H1 (cell line): ENCODE measurements around the gene STAT3. TPM values are rescaled to one million over a fixed set of nuclear protein-coding genes. Genes with fewer than 3 reads are reported as not detected.

ENCODE experiments used
- ASH2L ChIP-seq: fragments of 200-600, 300-600 bp; sonication (generic); IDR thresholded peaks from one replicate; pipeline ENCODE4 v1.7.1; 2017; ENCODE audit warnings: low read length
- ATF2 ChIP-seq: IDR thresholded peaks from 2 replicates; pipeline ENCODE4 v1.6.1; 2012; ENCODE audit warnings: low read length, inconsistent platforms
- CREB1 ChIP-seq: IDR thresholded peaks from 2 replicates; pipeline ENCODE4 v1.6.1; 2012; ENCODE audit warnings: inconsistent platforms
- CTCF ChIP-seq, 3 experiments: IDR thresholded peaks; 1 replicate in 2 of 3; 2 replicates in 1 of 3; pipeline versions ENCODE4 v1.5.1 to v1.6.1; 2011; ENCODE audit warnings: low read length in 3 of 3, mild to moderate bottlenecking in 3 of 3, inconsistent platforms in 2 of 3, low read depth in 1 of 3, moderate library complexity in 1 of 3; ENCODE audit not compliant: insufficient read depth in 1 of 3; ENCODE audit errors: control extremely low read depth in 1 of 3
- EP300 ChIP-seq, 2 experiments: IDR thresholded peaks; 1 replicate in 1 of 2; 2 replicates in 1 of 2; pipeline ENCODE4 v1.6.1; 2011 to 2012; ENCODE audit warnings: low read depth in 2 of 2, low read length in 2 of 2, mild to moderate bottlenecking in 2 of 2, borderline replicate concordance in 1 of 2, inconsistent platforms in 1 of 2, moderate library complexity in 1 of 2
- GABPA ChIP-seq: IDR thresholded peaks from 2 replicates; pipeline ENCODE4 v1.6.1; 2011; ENCODE audit warnings: mild to moderate bottlenecking, low read length, moderate library complexity, borderline replicate concordance; ENCODE audit not compliant: insufficient read depth
- MAFK ChIP-seq: IDR thresholded peaks from 2 replicates; pipeline ENCODE4 v1.6.1; 2012; ENCODE audit warnings: low read depth, mild to moderate bottlenecking, improper control_type of control experiment, low read length
- NRF1 ChIP-seq: IDR thresholded peaks from 2 replicates; pipeline ENCODE4 v1.6.1; 2011; ENCODE audit warnings: mild to moderate bottlenecking, low read depth, low read length, improper control_type of control experiment
- SAP30 ChIP-seq: fragments of 300-600 bp; sonication (generic); IDR thresholded peaks from 2 replicates; pipeline ENCODE4 v1.7.1; 2012; ENCODE audit warnings: low read length, moderate library complexity, mild to moderate bottlenecking, inconsistent platforms; ENCODE audit not compliant: insufficient read depth, insufficient replicate concordance
- SIN3A ChIP-seq, 2 experiments: IDR thresholded peaks in 1 of 2; conservative IDR thresholded peaks in 1 of 2; 2 replicates each; pipeline ENCODE4 v1.6.1; 2011 to 2012; ENCODE audit warnings: low read length in 2 of 2, improper control_type of control experiment in 1 of 2, low read depth in 1 of 2, mild to moderate bottlenecking in 1 of 2
- SP4 ChIP-seq: IDR thresholded peaks from 2 replicates; pipeline ENCODE4 v1.6.1; 2012; ENCODE audit warnings: low read length, inconsistent platforms
- TCF12 ChIP-seq: IDR thresholded peaks from 2 replicates; pipeline ENCODE4 v1.6.1; 2011; ENCODE audit warnings: low read depth, mild to moderate bottlenecking, low read length
- polyA plus RNA-seq, 7 experiments: library from polyadenylated mRNA; depleted of rRNA in 3 of 7; stranded (reverse) in 5 of 7; unstranded in 2 of 7; fragments of >200 nt in 5 of 7; fragments of 200-250 nt in 2 of 7; gene quantifications; 1 replicate in 5 of 7; 2 replicates in 1 of 7; 4 replicates in 1 of 7; pipeline versions ENCODE4 v1.2.1 to v1.2.3, GENCODE V29; 2011 to 2013; ENCODE audit warnings: missing spikeins in 2 of 7, mixed read lengths in 2 of 7
- total RNA-seq: library from RNA; stranded (reverse); fragmentation: NEBNext Ultra II Directional; extraction: Animal tissue kit (Norgen Biotek cat#: 25700); gene quantifications from 2 replicates; pipeline ENCODE4 v1.2.1, GENCODE V29; 2021

Gene STAT3
- total and polyA plus RNA-seq, 2 of the 8 experiments (the other 6 are each of a cell fraction or from before 2014, with no cell fraction given) = 38.4 to 94.1 TPM

GRCh38 chr17:42305543-42306384 lies 82.5 kb downstream of the STAT3 start (continued):
- TF ChIP-seq CTCF (IDR thresholded peaks at IDR 0.05; ENCODE audit: control extremely low read depth in 1 of 3, insufficient read depth in 1 of 3, low read depth in 1 of 3, low read length in 3 of 3) (no peak), ASH2L (no peak), GABPA (no peak), TCF12 (no peak), ATF2 (no peak), EP300 (IDR thresholded peaks at IDR 0.05; ENCODE audit: borderline replicate concordance in 1 of 2, low read depth in 2 of 2, low read length in 2 of 2) (no peak), NRF1 (no peak), SIN3A (conservative IDR thresholded peaks at IDR 0.05 in 1 of 2, IDR thresholded peaks at IDR 0.05 in 1 of 2; ENCODE audit: low read depth in 1 of 2, low read length in 2 of 2) (no peak), SAP30 (no peak), SP4 (no peak), MAFK (no peak), CREB1 (no peak)
- TF ChIP-seq, all 59 proteins: peak for 0
